Amygdala (tissue), 56 donors: ENCODE measurements around the gene SPATA1.

Experiments used
- DNase-seq, 56 donors: peaks; one replicate each; lab custom pipeline; 2025; lab: John Stamatoyannopoulos, UW

Gene SPATA1, protein sequence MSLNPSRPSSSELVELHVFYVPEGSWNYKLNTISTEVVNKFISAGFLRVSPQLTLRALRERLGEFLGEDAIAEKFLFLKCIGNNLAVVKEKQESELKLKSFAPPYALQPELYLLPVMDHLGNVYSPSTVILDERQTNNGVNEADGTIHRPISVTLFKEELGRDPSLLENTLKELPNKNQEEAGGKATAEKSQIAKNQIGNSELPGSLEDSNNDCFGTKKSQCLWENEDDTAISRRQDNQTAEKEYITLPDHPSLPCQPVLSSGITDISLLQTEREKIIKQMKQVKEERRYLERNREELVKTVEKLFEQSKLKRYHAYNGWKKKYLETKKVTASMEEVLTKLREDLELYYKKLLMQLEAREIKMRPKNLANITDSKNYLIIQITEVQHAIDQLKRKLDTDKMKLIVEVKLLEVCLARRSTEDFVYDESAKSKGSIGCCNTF

DNA sequence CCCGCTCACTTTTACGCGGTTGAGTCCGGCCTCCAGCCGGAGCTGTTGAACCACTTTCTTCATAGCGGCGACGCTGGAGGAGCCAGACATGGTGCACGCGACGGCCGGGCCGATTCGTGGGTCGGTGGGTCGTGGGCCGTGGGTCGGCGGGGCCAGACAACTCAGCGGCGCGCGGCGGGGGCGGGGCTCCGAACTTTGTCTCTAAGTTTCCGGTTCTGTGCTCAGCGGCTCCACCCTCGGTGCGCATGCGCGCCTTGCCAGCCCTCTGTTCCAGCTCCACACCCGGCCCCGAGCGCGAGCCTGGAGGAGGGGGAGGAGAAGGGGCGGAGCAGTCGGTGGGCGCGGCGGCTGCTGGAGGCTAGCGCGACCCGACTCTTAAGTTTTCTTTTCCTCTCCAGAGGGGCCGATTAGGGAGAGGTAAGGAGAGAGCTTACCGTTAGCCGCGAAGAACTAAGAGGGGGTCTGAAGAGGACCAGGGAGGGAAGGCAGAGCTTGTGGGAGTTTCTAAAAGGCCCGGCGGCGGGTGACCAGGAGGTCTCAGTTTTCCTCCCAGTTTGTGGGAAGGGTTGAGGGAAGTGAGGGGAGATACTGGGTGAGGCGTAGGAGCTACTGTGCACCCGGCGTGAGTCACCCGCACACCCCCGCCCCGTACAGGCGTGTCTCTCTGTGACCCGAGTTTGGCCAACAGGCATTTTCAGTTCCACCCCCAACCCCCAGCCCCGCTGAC, at the start of gene SPATA1, which contains the start of gene GNG5:
Gene SPATA1 (plus strand): TSS at position 385 of the 727 bp plus-strand sequence. CDS start 9,974 bp downstream, outside the sequence.
Gene GNG5 (minus strand): TSS at position 580 of the 727 bp plus-strand sequence. CDS start 490 bp downstream, at position 90.
- peak; percentile 67 to 97 (median 88) for DNase-seq

GRCh38 chr1:84462118-84462517, 44.1 kb upstream of the SPATA1 start:
- no peak for DNase-seq

GRCh38 chr1:84467298-84467697, 38.9 kb upstream of the SPATA1 start:
- DNase-seq, result no peak

DNA sequence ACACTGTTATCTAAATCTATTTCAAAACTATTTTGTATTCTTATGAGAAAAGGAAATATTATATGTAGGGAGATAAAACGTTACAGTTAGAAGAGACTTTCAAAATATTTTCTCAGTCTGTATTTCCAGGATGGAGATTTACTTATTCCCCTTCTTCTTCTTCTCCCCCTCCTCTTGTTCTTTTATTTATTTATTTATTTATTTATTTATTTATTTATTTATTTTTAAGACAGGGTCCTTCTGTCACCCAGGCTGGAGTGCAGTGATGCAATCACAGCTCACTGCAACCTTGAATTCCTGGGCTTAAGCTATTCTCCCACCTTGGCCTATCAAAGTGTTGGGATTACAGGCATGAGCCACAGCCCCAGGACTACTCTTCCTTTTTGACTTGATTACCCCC, 30.0 kb upstream of the SPATA1 start:
- no peak for DNase-seq

GRCh38 chr1:84478876-84479868, 27.0 kb upstream of the SPATA1 start, which contains the start of gene RPF1:
Gene RPF1, plus strand, starts transcription at chr1:84479266. Its CDS starts 16 bp downstream, at chr1:84479282.
- DNase-seq, result peak in 55 of 56 donors; percentile 1 to 85 (median 62)

- no peak for DNase-seq
Observed at GRCh38 chr1:84479998-84480397, 26.2 kb upstream of the SPATA1 start.

DNA sequence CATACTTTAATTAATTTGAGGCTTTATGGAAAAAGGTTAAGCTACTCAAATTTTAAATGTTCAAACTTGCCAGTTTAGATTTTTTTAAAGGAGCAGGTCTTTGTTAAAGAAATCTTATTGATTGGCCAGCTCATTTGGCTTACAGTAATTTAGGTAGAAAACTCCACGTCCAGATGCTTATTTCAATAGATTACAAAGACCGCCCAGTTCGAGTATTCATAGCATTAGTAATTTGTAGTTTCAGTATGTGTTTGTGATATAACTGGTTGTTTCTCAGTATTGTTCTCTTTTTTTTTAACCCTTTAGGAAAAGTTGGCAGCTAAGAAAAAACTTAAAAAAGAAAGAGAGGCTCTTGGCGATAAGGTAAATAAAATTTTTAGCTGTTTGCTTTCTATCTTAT, 25.5 kb upstream of the SPATA1 start:
- no peak for DNase-seq

GRCh38 chr1:84481317-84481716, 24.9 kb upstream of the SPATA1 start:
- no peak for DNase-seq

- no peak for DNase-seq
Observed at GRCh38 chr1:84488107-84488506, 18.1 kb upstream of the SPATA1 start.

DNA sequence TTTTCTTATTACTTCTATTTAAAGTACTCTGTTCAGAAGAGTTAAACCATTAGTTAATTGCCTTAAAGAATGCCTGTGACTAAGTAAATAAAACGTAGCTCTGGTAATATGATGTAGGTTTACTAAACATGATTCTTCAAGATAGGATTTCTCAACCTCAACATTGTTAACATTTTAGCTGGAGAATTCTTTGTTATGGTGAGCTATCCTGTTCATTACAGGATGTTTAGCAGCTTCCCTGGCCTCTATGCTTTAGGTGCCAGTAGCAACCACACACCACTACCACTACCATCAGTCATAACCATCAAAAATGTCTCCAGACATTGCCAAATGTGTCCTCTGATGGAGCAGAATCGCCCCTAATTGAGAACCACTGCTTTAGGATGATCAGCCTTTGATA, 16.4 kb upstream of the SPATA1 start:
- DNase-seq, result no peak

GRCh38 chr1:84492726-84493125, 13.5 kb upstream of the SPATA1 start:
- no peak for DNase-seq

DNA sequence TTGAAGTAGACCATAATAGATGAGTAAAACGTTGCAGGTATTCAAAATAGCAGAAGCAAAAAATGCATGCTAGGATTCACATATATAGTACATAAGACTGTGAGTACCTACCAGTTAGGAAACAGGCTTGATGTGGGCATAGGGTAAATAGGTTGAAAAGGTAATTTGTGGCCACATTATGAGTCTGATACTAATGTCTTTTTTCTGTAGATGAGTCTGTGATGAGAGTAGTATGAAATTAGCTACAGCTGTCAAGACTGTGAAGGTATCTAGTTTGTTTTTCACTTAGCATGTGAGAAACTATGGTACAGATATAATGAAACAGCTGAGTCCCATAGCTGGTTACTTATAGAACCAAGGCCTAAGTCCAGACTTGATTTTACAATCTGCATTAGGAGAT, 12.4 kb upstream of the SPATA1 start:
- no peak for DNase-seq

DNA sequence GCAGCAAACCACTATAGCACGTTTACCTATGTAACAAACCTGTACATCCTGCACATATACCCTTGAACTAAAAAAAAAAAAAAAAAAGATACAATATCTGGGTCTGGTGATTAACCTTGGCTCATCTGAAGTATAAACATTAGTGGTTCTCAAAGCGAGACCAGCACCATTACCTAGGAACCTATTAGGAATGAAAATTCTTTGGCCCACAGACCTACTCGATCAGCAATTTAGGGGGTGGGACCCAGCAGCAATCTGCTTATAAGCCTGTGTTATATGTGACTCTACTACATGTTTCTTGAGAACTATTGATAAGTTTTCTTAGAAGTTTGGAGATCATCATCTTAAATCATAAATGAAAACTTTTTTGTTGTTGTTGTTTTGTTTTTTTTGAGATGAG, 9.7 kb upstream of the SPATA1 start:
- no peak for DNase-seq

- no peak for DNase-seq
Observed at GRCh38 chr1:84497631-84498275, 8.4 kb upstream of the SPATA1 start.

DNA sequence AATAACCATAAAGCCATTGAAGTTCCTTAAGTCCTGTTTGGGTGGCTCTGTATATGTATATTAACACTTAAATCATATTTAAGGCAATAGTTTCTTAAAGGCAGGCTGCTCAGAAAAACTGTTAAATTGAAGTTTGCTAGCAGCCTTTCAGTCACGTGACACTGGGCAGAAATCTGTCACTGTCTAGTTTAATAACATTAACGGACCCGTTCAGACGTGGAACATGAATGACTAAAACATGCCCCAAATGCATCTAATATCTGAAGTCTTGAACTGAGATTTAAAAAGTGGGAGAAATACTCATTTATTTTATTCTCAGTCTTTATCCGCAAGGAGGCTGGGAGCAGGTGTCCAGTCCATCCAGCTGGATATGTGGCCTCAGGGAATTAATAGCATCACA, 3.3 kb upstream of the SPATA1 start:
- DNase-seq, result no peak

DNA sequence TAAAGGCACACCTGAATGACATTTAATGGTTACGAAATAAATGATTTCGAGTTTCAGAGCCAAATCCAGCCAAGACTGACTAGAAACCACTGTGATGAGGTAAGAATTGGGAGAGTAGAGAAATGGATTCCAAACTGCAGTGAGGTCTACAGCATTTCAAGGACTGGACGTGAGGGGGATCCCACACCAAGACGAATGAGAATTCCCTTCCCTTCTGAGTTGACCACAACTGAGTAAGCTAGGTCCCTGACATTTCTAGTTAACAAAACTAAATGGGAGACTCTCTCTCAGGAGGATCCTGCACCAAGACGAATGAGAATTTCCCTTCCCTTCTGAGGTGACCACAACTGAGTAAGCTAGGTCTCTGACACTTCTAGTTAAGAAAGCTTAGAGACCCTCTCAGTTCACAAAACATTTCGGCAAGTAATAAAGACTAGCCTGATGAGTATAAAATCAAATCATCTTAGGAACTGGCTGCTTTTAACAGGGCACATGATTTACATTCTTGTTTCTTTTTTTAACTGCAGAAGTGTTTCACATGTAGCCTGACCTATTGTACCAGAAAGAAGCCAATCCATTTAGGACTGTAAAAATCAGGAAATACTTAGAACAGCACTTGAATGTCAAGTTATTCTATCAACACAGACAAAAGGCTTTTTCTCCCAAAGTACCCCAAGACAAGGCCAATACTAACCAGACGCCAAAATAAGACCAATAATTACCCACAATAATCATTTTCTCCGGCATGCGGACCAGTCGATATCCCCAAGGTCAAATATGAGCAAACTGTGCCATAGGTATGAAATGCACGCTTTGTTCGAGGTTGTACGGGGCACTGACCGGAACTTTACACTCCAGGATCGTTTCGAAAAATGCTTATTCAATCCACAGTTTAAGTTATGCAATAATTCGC, 1.4 kb upstream of the SPATA1 start:
- DNase-seq, result no peak

DNA sequence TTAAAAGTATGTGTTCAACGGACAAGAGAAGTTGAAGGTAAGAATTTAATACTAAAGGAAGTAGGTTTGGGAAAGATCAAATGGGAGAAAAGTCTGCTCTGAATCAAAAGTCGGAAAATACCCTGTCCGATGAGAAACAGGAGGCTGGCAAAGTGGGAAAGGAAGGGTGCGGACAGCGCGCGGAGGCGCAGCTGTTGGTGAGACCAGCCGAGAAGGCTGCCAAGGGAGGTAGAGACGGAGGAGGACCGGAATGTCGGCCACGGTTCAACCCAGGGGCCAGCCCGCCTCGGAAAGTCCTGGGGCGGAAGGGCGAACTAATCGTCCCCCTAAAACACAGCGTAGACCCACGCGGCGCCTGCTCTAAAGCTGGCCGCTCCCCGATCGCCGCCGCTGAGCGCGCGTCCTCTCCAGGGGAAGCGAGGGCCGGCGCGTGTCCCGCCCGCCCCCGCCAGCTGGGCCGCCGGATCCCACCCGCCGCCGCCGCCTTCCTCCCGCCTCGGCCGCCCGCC, 639 bp upstream of the SPATA1 start:
- DNase-seq, result peak in 18 of 56 donors; percentile 23 to 83 (median 56)

DNA sequence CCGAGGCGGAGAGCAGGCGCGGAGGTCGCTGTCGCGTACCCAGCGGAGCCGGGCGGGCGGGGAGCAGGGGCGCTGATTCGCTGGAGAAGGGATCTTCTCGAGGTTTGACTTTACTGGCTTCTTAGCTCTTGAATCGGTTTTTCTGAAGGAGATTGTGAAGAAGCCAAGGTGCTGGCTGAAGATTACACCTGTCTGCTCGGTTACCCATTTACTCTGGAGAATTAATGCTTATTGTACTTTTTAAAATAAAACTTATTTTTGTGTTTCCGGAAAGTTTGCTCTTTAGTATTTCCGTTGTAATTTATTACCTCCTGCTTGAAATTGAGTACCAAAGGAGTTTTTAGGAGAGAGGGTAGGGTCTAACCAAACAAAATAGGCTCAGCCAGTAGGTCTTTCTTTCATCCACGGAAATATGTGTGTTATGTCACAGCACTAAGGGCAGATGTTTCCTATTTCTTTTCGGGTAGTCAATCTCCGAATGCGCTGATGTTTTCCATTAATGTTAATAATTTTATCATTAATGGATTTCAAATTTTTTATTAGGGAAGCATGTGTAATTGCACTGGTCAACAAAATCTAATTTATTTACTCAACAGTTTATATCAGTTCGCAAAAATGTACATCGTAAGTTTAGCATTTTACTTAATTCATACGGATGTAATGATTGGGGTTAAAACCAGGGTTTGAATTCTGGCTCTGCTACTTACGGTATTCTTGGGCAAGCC, 705 bp downstream of the SPATA1 start:
- no peak for DNase-seq
